GM18505 (cell line): ENCODE results near the gene BABAM2.

ENCODE experiments used
- ATAC-seq: cut with Tn5 transposase; IDR thresholded peaks from one replicate; pipeline ENCODE4 v1.9.1; 2021; ENCODE audit not compliant: unreplicated experiment
- POLR2A ChIP-seq: IDR thresholded peaks from 4 replicates; pipeline ENCODE4 v1.6.1; 2011; ENCODE audit warnings: borderline replicate concordance; ENCODE audit not compliant: insufficient read depth, insufficient read length; ENCODE audit errors: extremely low read depth

Gene BABAM2

DNA sequence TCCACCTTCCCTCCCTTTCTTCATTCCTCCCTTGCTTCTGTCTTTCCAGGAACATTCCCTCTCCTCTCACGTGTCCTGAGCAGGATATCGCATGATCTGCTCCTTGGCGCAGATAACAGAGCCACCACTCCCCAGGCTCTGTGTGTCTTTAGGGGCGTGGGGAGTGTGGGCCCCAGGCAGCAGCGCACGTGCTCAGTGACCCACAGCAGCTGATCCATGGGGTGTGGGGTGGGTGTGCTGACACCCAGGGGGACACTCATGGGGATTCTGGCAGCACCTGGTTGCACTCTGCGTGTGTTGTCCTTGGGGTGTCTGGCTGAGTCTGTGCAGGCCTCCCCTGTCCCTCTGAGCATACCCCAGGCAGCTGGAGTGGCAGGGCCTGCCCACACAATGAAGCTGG lies 492.2 kb downstream of the BABAM2 start:
- TF ChIP-seq POLR2A, result no peak
- no peak for ATAC-seq

DNA sequence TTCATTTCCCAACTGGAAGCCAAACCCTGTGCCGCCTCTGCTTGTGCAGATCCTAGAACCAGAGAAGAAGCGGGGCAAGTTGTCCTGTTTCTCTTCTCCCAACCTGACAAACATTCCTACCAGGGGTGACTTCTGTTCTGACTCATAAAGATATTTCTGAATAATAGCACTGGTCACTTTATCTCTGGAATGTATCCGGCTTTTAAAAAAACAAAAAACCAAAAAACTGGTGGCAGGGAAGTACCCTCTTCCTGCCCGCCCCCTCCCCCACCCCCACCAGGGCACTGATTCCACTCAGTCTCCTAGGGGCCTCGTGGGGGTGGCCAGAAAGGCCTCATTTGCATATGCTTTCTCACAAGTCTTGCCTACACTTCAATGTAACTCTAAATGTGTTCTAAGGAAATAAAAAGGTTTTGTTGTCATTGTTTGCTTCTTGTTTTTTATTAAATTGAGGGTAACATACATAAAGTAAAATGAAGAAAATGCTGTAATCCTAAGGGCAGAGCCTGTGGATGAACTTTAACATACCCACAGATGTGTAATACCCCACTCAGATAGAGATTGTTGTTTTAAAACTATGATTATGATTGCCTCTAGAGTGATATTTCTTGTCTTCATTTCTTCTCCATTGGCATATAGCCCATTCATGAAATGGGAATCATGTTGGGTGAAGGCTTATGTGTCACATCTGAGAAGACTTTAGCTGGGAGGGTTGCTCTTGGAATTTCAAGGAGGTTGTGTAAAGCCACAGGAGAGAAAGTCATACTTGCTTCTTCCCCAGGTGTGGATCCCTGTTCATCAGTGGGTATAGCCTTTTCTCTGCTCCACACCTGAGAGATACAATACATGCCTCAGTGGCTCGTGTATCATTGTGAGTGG lies 496.8 kb downstream of the BABAM2 start:
- ATAC-seq, result no peak
- TF ChIP-seq POLR2A, result no peak
